ENCODE data around the gene HAUS6.

DNA sequence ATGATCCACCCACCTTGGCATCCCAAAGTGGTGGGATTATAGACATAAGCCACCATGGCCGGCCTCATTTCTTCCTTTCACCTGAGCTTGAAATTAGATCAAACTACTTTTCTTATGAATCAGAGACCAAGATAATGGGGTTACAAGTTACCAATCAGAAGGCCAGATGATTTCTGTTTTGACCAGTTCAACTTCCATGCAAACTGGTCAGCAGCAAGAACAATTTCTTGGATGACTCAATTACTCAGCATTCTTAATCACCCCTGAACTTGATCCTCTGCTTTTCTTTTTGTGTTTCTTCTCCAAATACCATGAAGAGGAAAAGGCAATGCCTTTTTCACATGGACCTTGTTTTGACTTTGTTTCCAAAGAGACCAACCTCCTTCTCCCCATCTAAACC, 34.6 kb upstream of the HAUS6 start:
- TF ChIP-seq, protein P1, sequence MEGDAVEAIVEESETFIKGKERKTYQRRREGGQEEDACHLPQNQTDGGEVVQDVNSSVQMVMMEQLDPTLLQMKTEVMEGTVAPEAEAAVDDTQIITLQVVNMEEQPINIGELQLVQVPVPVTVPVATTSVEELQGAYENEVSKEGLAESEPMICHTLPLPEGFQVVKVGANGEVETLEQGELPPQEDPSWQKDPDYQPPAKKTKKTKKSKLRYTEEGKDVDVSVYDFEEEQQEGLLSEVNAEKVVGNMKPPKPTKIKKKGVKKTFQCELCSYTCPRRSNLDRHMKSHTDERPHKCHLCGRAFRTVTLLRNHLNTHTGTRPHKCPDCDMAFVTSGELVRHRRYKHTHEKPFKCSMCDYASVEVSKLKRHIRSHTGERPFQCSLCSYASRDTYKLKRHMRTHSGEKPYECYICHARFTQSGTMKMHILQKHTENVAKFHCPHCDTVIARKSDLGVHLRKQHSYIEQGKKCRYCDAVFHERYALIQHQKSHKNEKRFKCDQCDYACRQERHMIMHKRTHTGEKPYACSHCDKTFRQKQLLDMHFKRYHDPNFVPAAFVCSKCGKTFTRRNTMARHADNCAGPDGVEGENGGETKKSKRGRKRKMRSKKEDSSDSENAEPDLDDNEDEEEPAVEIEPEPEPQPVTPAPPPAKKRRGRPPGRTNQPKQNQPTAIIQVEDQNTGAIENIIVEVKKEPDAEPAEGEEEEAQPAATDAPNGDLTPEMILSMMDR (conservative IDR thresholded peaks at IDR 0.05; ENCODE audit: low read depth, low read length), result no peak
- TF ChIP-seq POLR2A (IDR thresholded peaks at IDR 0.05; ENCODE audit: low read depth, low read length) (no peak), CHD1 (IDR thresholded peaks at IDR 0.05; ENCODE audit: low read depth, low read length) (no peak), MXI1 (IDR thresholded peaks at IDR 0.05; ENCODE audit: borderline replicate concordance, low read depth, low read length) (no peak), RFX5 (IDR thresholded peaks at IDR 0.05; ENCODE audit: low read depth, low read length) (no peak), CEBPB (IDR thresholded peaks at IDR 0.05; ENCODE audit: low read depth, low read length) (no peak), RAD21 (IDR thresholded peaks at IDR 0.05; ENCODE audit: low read length) (no peak), NFE2L2 (IDR thresholded peaks at IDR 0.05; ENCODE audit: low read depth, low read length) (no peak), MAZ (IDR thresholded peaks at IDR 0.05; ENCODE audit: borderline replicate concordance, low read depth, low read length) (no peak), SMC3 (IDR thresholded peaks at IDR 0.05; ENCODE audit: low read depth, low read length) (no peak), RCOR1 (IDR thresholded peaks at IDR 0.05; ENCODE audit: insufficient replicate concordance, low read length) (no peak)
- TF ChIP-seq, protein P2, sequence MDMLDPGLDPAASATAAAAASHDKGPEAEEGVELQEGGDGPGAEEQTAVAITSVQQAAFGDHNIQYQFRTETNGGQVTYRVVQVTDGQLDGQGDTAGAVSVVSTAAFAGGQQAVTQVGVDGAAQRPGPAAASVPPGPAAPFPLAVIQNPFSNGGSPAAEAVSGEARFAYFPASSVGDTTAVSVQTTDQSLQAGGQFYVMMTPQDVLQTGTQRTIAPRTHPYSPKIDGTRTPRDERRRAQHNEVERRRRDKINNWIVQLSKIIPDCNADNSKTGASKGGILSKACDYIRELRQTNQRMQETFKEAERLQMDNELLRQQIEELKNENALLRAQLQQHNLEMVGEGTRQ (IDR thresholded peaks at IDR 0.05; ENCODE audit: low read depth, low read length), result no peak

Data from IMR-90 (cell line).